Stimulated activated CD8-positive, alpha-beta memory T cell treated with anti-CD3 and anti-CD28 coated beads, Interleukin-15, amount 100 ng/mL, for 4 hours (primary cell): Measurements from ENCODE around the gene CHCHD1.
"Not testable (repeated sequence)": the region's sequence is repeated elsewhere in the genome, so short reads cannot be mapped to it uniquely, and the experiment has no call there.

ENCODE experiments used
- DNase-seq, 2 donors: peaks; one replicate each; pipeline ENCODE4 v3.0.0-alpha.2; 2020; ENCODE audit warnings: low read depth in 2 of 2

Gene CHCHD1

DNA sequence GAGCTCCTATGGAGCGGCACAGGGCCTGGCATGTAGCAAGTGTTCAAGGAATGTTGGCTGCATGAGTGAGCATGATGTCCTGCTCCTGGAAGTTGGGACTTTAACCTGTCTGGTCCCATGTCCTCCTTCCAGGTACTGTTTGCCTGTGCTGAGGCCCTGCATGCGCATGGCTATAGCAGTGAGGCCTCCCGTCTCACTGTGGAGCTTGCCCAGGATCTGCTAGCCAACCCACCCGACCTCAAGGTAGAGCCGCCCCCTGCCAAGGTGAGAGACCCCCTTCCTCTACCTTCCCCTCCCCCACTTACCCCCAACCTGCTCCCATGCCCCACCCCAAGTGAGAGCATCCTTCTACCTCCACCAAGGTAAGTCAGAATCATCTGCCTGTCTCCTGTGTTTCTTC is 11.6 kb downstream of the CHCHD1 start:
- no peak for DNase-seq

DNA sequence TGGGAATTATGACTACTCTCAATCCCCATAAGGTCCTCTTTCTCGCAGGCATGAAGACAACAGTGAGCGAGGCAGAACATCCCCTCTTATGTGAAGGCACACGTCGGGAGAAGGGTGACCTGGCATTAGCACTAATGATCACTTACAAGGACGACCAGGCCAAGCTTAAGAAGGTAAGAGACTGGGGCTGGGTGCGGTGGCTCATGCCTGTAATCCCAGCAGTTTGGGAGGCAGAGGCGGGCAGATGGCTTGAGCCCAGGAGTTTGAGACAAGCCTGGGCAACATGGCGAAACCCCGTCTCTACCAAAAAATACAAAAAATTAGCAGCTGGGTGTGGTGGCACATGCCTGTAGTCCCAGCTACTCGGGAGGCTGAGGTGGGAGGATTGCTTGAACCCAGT is 13.6 kb downstream of the CHCHD1 start:
- not testable (repeated sequence) for DNase-seq

DNA sequence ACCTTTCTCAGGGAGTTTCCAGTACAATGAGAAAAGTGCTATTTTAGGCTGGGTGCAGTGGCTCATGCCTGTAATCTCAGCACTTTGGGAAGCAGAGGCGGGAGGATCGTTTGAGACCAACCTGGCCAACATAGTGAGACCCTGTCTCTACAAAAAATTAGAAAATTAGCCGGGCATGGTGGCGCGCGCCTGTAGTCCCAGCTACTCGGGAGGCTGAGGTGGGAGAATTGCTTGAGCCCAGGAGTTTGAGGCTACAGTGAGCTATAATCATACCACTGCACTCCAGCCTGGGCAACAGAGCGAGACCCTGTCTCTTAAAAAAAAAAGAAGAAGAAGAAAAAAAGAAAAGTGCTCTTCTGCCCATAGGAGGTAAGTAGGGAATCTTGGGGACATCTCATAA is 14.2 kb downstream of the CHCHD1 start:
- DNase-seq, result not testable (repeated sequence)

DNA sequence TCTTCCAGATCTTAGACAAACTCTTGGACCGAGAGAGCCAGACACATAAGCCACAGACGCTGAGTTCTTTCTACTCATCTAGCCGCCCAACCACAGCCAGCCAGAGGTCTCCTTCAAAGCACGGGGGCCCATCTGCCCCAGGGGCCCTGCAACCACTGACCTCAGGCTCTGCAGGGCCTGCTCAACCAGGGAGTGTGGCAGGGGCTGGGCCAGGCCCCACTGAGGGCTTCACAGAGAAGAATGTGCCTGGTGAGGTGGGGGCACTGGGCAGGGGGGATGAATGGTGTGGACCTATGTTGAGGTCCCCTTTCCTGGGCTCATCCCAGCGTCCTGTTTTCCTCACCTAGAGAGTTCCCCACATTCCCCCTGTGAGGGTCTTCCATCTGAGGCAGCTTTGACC is 14.9 kb downstream of the CHCHD1 start:
- DNase-seq, result no peak

DNA sequence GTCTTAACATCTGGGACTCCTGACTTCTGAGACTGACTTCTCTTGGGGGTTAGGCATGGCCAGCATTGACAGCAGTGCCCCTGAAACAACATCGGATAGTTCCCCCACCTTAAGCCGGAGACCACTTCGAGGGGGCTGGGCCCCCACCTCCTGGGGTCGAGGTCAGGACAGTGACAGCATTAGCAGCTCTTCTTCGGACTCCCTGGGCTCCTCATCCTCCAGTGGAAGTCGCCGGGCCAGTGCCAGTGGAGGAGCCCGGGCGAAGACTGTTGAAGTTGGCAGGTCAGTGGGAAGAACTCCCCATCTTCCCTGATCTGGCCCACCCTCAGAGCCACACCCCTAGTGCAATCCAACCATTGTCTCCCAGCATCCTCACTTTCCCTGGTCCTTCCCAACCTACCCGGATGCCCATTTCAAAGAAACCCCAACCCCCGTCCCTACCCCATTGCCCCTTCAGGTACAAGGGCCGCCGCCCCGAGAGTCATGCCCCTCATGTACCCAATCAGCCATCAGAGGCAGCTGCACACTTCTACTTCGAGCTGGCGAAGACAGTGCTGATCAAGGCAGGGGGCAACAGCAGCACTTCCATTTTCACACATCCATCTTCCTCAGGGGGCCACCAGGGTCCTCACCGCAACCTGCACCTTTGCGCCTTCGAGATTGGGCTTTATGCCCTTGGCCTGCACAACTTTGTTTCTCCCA is 15.6 kb downstream of the CHCHD1 start:
- no peak for DNase-seq

DNA sequence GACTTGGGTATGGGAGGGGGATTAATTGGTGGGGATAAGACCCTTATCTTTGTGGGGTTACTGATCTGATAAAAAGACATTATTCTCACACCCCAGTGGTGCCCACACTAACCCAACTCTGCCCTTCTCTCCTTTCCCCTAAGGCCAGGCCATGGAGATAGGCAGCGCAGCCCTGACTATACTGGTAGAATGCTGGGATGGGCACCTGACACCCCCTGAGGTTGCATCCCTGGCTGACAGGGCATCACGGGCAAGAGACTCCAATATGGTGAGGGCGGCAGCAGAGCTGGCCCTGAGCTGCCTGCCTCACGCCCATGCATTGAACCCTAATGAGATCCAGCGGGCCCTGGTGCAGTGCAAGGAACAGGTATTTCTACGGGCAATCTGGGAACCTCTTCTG is 16.2 kb downstream of the CHCHD1 start:
- DNase-seq, result no peak

DNA sequence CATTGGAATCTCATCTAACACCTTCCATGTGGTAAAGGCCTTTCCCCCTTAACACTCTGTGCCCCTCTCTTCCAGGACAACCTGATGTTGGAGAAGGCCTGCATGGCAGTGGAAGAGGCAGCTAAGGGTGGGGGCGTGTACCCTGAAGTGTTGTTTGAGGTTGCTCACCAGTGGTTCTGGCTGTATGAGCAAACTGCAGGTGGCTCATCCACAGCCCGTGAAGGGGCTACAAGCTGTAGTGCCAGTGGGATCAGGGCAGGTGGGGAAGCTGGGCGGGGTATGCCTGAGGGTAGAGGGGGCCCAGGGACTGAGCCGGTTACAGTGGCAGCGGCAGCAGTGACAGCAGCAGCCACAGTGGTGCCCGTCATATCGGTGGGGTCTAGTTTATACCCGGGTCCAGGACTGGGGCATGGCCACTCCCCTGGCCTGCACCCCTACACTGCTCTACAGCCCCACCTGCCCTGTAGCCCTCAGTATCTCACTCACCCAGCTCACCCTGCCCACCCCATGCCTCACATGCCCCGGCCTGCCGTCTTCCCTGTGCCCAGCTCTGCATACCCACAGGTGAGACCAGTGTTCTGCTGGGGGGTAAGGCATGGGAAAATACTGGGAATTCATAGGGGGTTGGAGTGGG is 17.2 kb downstream of the CHCHD1 start:
- DNase-seq, result no peak

DNA sequence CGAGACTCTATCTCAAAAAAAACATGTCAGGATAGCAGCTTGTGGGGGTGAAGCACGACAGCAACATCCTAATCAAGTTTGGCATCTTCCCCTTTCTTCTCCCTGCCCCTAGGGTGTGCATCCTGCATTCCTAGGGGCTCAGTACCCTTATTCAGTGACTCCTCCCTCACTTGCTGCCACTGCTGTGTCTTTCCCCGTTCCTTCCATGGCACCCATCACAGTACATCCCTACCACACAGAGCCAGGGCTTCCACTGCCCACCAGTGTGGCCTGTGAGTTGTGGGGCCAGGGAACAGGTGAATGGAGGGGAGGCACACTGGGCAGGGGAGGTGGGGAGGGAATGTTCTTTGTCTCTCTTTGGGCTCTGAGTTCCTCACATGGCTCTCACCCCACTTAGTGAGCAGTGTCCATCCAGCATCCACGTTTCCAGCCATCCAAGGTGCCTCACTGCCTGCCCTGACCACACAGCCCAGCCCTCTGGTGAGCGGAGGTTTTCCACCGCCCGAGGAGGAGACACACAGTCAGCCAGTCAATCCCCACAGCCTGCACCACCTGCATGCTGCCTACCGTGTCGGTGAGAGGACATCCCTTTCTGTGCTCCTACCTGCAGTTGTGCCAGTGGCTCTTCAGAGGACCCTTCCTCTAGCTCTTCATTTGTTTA is 18.2 kb downstream of the CHCHD1 start:
- no peak for DNase-seq

DNA sequence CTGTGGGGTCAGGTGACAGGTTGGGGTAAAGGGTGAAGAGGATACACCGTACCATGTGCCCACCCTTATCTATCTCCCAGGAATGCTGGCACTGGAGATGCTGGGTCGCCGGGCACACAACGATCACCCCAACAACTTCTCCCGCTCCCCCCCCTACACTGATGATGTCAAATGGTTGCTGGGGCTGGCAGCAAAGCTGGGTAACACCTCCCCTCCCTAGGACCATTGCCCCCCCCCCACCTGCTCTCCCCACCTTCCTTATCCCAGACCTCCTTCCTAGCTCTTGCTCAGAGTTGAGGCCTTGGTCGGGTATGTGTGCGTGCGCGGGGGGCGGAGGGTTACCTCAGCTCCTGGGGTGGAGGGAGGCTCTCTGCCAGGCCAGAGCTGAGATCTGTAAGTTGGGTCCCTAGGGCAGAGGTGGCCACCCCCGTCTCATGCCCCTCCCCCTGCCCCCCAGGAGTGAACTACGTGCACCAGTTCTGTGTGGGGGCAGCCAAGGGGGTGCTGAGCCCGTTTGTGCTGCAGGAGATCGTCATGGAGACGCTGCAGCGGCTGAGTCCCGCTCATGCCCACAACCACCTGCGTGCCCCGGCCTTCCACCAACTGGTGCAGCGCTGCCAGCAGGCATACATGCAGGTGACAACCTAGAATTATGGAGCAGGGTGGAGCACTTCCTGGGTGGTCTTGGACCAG is 18.9 kb downstream of the CHCHD1 start:
- no peak for DNase-seq

DNA sequence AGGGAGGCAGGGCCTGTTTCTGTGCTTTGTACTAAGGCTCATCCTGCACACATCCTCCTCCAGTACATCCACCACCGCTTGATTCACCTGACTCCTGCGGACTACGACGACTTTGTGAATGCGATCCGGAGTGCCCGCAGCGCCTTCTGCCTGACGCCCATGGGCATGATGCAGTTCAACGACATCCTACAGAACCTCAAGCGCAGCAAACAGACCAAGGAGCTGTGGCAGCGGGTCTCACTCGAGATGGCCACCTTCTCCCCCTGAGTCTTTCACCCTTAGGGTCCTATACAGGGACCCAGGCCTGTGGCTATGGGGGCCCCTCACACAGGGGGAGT is 19.4 kb downstream of the CHCHD1 start:
- no peak for DNase-seq

DNA sequence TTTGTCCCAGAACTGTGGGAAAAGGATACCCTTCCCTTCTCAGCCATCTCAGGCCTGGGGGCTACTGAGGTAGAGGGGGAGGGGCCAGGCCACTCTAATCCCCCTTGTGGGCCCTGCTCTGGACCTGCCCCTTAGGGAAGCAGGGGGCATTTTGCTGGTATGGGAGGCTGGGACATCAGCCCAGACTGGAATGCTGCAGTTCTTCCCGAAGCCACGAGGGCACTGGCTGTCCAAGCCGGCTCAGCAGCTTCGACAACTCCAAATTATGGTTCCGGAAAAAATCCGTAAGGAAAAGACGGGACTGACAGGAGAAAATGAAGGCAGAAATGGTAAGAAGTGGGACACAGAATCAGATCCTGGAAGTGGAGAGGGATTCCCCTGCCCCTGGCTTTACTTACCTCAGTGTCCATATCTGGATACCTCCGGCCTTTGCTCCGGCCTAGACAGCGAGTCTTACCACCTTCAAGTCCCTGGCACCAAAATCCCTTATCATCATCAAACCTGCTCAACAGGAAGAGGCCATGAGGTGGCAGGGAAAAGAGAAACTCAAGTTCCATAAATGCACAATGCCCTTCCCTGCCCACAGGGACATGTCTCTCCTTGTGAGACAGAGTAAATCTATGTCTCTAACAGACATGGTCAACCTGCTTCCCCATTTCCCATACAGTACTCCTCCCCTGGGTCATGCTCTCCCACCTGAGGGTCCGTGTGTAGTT is 20.6 kb downstream of the CHCHD1 start:
- no peak for DNase-seq

DNA sequence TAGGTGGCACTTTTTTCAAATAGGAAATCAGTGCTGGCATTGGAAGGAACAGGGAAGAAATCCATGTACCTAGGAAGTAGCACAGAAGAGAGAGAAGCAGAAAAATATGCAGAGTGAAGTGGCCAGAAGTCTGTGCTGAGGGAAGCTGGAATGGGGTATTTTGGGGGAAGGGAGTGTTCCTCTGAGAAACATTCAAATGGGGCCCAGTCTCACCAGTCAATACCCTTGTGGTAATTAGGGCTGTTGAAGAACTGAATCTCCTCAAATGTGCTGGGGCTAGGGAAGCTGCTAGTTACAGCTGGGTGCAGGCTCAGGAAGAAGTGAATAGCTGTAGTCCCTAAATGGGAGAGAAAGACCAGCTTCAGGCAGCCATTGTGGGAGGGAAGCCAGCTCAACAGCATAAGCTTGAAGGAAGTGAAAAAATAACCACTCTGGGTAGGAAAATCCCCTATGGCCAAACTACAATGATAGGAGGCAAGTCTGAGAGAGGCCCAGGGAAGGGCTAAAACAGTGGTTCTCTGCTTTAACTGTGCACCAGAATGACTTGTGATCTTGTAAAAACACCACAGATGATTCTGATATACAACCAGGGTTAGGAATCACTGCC is 21.9 kb downstream of the CHCHD1 start:
- DNase-seq, result no peak

DNA sequence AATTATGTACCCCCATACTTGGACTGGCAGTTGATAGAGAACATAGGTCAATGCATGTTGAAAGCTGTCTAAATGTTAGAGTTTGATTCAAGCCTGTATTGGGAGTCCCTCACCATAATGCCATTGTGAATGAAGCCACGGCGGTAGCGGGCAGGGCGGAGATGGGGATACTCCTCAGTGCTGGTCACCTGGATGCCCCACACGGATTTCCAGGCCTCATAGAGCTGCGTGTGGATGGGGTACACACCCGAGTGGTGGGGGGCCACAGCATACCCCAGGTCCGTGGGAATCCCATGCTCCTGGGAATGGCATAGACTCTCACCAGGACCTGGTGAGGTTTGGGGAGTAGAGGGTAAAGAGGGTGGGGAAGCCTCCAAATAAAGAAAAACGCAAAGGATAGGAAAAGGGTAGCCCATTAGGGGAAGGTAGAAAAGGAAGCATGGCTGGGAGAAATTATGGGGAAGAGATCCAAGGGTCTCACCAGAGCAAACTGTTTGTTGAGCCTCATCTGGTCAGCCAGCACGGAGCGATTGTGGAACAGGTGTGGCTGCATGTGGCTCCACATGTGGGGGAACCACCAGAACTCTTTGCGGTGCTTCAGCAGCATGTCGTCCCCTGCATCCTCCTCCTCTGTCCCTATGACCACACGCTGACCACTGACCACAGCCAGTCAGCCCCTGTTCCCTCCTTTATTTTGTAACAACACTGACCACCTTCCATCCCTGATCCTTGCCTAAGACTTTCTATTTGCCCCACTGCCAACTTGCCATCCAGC is 24.5 kb downstream of the CHCHD1 start:
- no peak for DNase-seq

DNA sequence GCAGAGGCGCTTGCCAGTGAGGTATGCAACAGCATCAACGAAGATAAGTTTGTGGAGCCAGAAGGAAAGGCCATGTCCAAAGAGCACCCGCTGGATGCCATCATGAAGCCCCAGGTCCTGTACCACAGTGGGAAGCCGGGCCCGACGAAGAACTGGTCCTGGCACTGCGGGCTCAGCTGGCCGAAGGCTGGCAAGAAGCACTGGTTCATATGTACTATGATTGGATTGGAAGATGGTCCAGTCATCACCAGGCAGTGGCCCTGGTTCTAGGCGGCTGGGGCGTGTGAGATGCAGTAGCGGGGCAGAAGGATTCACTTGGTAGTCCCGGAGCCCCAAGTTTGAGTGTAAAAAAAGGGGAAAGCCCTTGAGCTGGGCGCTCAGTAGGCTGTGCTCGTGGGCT is 25.6 kb downstream of the CHCHD1 start:
- DNase-seq, result no peak

DNA sequence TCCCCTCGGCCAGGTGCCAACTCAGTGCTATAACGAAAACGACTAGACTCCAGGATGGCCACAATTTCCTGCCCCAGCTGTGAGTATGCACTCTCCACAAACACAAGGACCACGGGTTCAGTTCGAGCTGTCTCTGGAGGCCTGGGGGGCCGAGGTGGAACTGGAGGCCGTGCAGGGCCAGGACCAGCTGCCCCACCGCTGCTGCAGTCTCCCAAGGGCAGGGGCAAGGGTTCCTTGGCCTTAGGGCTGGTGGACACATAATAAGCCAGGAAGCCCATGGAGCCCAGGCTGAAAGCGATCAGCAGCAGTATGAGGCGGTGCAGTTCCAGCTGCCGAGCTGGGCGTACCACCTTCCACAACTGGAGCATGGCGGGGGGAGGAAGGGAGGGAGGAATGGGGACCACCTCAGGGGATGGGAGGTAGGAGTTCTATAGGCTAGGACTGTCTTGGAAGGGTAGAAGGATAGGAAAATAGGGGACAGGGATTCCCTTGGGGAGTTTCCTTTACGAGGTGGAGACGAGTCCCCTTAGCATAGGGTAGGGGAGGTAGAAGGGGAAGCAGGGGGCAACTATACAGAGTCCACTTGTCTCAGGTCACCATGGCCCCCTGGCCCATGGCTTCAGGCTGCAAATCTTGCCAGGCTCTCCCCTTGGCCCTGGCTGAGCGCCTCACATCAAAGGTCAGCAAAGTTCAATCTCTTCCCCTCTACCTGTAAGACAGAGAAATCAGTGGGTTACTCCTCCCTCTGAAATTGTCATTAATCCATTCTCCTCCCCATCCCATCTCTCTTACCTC is 26.4 kb downstream of the CHCHD1 start:
- no peak for DNase-seq

DNA sequence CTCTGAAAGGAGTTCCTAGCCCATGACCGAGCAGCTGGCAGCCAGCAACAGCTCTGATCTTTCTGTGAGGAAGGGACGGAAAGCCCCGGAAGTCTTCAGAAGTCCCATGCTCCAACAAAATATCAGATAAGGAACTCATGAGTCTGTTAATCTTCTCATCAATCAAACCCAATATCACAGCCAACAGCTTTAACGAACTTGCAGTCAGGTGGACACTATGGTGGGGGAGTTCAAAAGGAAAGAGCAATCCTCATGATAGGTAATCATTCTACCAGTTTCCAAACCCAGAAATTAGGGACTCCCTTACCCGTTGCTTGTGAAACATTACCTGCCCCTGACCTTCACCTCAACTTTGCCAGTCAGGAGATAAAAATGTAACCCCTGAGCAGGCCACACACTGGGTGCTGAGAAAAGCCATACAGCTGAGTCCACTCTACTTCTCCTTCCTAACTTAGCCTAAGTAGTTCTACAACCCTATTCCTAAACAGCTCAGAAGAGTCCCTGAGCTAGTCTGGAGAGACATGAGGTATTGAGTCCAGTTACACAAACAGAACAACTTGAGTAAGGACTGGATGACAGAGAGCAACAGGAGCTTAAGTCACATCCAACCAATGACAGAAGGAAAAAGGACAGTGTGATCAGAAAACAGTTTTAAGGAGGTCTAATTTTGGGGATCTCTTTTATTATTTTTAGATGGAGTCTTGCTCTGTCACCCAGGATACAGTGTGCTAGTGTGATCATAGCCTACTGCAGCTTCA is 27.4 kb downstream of the CHCHD1 start:
- DNase-seq, result no peak

DNA sequence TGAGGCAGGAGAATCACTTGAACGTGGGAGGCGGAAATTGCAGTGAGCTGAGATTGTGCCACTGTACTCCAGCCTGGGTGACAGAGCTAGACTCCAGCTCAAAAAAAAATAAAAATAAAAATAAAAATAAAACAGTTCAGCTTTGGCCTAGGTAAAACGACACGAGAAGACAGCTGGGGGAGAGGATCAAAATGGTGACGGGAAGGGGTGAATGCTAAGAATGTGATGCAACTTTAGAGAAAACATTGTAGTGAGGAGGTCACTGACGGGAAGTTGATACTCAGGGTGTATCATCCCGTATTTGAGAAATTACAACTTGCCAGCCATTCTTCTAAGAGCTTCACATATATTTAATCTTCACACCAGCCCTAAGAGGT is 28.5 kb downstream of the CHCHD1 start:
- DNase-seq, result no peak

DNA sequence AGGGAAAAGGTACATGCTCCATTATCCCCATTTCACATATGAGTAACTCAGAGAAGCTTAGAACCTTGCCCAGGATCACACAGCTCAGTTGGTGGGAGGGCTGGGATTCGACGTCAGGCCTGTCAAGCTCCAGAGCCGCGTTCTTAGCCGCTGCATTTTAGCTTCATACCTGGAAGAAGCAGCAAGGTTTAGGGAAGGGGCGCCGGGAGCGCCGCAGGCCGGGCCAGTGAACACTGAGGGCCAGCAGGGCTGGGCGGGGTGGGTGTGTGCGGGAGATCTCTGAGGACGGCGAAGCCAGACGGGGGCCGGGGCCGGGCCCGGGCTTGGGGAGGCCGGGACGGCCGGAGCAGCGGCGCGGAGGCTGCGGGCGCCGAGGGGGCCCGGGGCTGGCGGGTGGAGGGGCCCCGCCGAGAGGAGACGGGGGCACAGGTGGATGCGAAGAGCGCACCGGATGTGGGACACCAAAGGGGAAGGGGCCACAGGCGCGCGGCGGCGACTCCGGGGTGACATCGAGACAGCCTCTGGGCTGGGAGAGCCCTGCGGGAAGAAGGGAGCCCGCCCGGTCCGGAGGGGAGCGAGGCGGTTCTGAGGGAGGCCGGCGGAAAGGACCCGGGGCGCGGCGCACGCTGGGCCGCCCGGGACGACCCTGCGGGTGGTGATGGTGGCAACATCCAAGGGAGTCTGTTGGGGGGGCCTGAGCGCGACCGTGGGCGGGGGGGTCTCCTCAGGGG is 29.1 kb downstream of the CHCHD1 start:
- peak; percentile 15 to 33 for DNase-seq

DNA sequence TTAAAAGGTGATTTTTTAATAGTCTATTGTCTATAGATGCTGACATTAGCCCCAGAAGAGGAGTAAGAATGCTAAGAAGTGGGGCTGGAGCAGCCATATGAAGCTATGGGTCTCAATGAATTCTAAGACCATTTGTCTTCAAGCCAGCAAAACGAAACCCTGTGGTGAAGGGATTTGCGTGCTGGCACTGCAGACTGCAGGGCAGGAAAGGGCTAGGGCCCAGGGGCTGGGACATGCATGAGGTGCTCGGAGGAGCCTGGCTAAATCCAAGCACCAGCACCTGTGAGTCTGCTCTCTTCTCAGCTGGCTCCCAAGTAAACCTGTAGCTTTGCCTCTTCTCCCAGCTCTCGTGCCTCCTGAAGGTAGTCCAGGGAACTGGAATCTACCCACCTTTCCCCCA is 30.8 kb downstream of the CHCHD1 start:
- DNase-seq, result no peak
